HG03469 (cell line): ENCODE results near the gene NHERF1.

Experiments used
- ATAC-seq: cut with Tn5 transposase; IDR thresholded peaks from one replicate; pipeline ENCODE4 v1.9.1; 2021; ENCODE audit warnings: mild to moderate bottlenecking, moderate library complexity, moderate number of reproducible peaks; ENCODE audit not compliant: unreplicated experiment

The NHERF1 gene

DNA sequence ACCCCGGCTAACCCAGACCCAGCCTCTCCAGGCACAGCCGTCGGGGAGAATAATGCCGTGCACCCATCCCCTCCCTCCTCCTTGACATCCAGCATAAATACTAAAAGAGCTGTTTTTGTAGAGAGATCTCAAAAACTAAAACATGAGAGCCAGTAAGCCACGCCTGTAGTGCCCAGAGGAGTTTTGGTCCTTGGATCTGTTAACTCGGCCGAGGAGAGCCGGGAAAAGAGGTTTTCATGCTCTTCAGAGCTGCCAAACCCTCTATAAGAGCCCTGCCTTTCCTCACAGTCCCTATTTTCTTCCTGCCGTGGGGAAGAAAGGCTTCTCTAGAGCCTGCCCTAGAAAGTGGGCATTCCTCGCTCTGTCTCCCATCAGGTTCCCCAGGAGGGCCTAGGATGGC is 57.9 kb downstream of the NHERF1 start:
- no peak for ATAC-seq

DNA sequence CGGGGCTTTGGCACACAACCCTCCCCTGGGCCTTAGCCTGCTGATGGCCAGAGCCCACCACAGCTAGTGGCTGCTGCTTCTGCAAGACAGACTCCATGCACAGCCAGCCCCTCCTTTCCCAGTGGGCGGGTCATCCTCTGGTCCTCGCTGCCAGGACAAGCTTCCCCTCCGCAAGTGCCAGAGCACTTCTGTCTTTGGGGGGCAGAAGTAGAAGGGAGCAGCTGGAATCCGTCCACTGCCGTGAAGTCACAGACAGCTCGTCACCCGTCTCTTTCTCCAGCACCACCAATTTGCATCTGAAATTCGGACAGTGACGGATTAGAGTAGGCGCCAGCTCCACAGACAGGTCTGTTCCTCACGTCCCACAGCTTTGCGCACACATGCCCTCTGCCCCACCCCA is 59.0 kb downstream of the NHERF1 start:
- no peak for ATAC-seq

DNA sequence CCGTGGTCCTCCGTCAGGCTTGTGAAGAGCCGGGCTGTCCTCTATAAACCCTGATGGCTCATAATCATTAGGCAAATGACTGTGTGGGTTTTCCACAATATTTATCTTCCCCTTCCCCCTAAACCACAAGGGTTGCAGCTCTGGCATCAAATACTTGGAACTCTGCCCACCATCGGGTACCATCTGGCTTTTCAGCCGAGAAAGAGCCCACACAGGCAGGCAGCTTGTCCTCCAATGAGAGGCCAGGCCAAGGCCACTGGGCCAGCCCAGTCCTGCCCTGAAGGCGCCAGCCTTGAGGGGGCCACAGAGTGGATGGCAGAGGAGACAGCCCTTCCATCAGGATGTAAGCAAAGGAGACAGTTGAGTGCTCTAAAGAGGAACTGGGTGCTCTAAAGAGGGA is 59.5 kb downstream of the NHERF1 start:
- ATAC-seq: no peak

DNA sequence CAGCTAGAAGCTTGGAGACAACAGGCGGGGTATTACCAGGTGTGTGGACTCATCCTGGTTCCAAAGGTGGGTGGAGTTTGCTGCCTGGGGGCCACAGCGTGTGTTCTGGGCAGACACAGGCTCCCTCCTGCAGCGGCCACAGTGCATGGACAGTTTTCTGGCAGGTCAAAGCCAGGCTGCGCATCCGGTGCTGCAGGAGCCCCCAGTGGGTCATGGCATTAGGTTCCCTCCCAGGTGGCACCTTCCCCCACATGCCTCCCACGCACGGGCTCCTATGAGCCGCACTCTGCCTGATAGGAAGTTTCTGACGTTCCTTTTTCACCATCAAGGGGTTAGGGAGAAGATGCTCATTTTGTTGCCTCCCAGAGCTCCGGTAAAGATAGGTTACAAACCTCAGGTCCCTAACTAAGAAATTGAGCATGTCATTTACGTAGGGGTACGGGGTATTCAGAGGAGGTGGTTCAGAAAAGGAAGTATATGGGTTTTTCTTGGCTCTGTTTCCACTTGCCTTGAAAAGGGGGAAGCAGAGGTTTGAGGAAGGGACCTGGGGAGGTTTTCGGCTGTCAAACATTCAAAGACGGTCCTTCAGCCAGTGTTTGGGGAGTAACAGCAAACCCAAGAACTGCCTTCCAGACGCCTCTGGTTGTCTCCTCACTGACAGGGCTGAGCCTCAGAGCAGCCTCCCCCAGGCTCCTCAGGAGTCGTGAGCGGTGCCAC is 60.4 kb downstream of the NHERF1 start:
- ATAC-seq: no peak

DNA sequence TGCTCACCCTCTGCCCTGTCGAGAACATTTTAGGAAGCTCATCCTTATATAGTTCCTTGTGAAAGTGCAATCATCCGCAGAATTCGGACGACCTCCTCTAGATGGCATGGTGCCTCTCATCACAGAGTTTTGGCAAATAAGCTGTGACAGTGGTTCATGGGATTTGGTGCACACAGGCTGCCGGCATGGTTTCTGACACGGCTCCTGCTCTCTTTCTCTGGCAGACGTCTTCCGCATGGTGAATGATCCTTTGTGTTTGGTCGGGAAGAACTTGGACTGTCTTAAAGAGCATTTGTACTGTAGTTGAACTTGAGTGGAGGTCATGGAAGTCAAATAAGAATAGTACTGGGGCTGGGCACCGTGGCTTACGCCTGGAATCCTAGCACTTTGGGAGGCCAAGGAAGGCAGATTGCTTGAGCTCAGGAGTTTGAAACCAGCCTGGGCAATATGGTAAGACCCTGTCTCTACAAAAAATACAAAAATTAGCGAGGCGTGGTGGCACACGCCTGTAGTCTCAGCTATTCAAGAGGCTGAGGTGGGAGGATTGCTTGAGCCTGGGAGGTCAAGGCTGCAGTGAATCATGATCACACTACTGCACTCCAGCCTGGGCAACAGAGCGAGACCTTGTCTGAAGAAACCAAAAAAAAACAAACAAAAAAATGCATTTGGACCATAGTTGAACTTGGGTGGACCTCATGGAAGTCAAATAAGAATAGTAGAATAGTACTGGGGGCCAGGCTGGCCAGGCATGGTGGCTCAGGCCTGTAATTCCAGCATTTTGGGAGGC is 62.5 kb downstream of the NHERF1 start:
- no peak for ATAC-seq

DNA sequence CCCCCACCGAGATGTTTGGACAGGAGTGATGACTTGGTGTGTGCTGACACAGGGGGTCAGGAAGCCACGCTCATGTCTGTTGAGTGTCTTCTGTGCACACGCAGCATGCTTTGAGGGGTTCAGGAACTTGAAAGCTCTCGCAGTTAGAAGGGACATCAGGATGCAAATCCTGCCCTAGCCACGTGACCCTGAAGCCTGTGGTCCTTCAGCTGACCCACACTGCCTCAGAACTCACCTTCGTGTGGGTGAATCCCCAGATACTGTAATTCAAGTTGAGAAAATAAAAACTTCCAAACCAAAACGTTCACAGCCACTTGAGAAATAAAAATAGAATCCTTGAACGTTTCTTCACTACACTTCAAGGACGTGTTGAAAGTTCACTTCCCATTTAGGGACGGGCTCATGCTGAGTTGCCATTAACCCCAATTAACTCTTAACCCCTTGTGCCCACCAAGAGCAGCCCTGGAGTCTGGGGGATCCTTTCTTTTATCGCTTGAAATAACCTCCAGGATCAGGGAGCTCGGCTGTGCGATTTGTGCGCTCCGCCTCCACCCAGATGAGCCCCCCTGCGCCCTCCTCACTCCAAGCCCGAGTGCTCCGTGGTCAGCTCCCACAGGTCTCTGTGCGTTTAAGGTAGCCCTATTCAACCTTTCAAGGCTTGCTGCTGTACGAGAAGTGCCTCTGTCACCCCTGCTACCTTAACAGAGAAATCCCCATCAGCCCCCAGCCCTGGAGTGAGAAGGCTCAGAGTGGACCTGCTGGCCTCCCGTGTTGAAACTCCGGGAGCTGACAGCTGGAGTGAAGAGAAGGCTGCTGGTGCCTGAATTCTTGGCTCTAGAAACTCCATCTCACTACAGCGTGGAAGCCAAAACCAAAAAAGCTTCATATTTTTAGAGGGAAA is 63.9 kb downstream of the NHERF1 start:
- no peak for ATAC-seq

DNA sequence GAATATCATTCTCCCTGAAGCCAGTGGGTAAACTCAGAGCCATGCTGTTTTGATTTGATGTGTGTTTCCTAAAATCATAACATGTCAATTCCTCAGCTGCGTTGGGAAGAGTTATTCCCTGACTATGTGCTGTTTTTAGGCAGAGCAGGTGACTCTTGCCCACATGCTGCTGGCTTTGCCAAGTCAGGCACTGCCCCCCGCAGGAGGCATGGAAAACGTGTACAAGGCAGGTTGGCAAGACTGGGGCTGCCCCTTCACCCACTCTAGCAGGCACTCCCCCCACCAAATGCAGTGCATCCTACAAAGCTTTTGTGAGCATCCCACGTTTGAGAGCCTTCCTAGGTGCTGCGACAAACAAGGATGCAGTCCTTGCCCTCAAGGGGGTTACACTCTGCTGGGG is 66.0 kb downstream of the NHERF1 start:
- ATAC-seq: no peak

DNA sequence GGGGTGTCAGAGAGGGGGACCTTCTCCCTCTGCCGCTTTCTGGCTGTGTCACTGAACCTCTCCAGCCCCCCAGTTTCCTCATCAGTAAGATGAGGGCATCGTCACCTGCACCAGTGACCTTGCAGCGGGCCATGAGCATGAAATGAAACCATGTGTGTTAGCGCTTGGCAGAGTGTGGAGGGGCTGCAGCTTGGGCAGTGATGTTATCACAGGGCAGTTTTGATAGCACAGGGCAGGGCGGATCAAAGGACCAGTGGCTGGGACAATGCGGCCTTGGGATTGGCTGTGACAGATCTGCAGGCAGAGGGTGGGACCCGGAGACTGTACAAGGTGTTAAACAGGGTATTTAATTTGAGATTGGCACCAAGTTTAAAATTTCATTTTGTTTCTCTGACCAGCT is 66.6 kb downstream of the NHERF1 start:
- ATAC-seq: no peak

DNA sequence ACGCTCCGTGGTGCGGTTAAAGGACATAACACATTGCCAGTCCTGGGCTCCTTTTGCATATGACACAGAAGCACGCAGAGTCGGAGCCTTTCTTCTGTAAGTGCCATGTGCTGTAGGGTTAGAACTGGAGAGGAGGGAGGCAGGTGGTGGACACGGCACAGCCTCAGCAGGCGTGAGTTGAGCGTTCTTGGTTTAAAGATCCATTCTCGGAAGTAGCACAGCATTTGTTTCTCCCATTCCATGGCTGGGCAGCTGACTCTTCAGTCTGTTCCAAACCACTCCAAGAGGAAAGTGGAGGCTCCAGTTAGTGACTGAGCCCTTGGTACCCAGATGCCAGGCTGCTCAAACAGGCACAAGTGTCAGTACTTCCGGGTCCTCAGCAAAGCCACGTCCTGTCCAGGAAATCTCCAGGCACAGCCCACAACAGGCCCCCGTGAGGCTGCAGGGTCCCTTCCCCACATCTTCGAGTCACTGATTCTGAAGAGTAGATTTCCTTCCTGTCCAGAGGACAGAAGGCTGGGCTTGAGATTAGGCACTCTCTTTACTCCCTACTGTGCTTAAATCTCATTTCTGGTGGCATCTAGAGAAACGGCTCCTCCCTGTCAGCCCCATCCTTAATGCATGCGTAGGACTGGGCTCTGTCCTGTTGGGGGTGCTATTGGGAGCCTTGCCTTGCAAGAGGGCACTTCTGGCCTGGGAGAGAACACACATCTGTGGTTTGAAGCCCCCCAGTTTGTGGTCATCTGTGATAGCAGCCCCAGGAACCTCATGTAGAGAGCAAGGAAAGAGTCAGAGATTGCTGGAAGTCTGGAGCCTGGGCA is 67.3 kb downstream of the NHERF1 start:
- ATAC-seq: no peak

DNA sequence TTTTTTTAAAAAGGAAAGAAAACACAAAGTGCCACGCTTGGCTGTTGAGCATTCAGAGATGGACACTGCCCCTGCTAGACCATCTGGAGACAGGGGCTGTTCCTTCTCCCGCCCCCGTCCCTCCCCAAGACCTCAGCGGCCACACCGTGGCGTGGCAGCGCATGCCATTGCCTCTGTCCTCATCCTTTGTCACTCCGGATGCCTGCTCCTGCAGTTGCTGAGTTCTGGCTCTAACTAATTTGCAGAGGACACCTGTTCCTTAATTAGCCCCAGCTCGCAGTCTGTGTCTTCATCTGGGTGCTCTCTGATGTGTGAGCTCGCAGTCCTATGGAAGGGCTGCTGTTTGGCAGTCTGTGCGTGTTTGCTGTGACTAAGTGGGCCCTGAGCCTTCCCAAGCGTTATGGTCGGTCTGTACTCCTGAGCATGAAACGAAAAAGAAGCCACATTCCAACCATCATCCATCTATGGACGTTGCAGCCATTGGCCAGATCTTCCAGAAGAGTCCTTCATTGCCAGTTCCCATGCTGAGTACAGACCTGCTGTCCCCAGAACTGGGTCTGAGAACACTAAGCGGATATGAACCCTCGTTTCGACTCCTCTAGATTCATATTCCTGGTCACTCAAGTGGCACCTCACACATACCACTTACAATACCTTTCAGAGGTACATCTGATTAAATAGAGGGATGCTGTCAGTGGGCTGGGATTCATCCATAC is 68.6 kb downstream of the NHERF1 start:
- ATAC-seq: no peak

DNA sequence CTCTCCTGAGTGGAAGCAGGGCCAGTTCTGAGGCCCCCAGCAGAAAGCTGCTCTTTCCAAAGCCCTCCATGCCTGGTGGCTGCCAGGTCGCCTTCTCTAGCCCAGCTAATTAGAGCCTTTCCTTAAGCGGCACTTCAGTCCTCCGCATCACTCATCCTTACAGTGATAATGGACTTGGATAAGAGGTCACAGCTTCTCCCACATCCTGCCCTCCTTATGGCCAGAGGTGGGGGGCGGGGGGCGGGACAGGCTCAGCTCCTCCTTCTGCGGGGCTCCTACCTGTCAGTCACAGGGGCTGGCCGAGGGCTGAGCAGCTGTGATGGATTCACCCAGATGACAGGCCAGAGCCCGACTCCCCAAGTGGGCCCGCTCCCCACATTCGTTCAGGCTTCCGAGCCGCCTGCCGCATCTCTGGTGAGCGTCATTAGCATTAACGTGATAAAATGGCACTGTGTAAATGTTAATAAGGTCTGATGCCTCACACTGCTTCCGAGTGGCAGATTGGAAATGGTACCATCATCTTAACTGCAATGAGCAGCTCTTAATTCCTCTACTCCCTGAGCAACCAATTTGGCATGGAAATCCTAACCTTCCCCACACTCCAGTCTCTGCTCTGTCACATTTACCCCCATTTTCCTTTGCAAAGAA is 70.0 kb downstream of the NHERF1 start:
- no peak for ATAC-seq
